ENCODE results near the gene AKR1C1. TPM values are rescaled to one million over a fixed set of nuclear protein-coding genes. Genes with fewer than 3 reads are reported as not detected.
"Not testable (repeated sequence)": the region's sequence is repeated elsewhere in the genome, so short reads cannot be mapped to it uniquely, and the experiment has no call there.

AKR1C1 gene
- polyA plus RNA-seq, 1 donor = 12.0 TPM

GRCh38 chr10:4939224-4940072, 23.8 kb upstream of the AKR1C1 start:
- no peaks in the 10 kb centered on the region for H3K27me3 ChIP-seq (ENCODE audit: control insufficient read depth, insufficient read depth, low read length)
- peaks cover 8% of the 10 kb centered on the region for H3K9me3 ChIP-seq (ENCODE audit: control insufficient read depth, low read depth, low read length)
- WGBS (ENCODE audit: insufficient coverage, low lambda C conversion rate) = no CpG with 5 or more reads among the region's 7 CpGs
- DNase-seq = peak; percentile 16 to 60
- peaks cover 24% of the 10 kb centered on the region for H3K4me1 ChIP-seq (ENCODE audit: control insufficient read depth, insufficient read depth, low read length)
- H3K27ac ChIP-seq (ENCODE audit: low read length) = no peak overlapping the region
- H3K36me3 ChIP-seq (ENCODE audit: control insufficient read depth, insufficient read depth, low read length) = no peaks in the 10 kb centered on the region
- H3K4me3 ChIP-seq (ENCODE audit: low read length) = no peak overlapping the region

DNA sequence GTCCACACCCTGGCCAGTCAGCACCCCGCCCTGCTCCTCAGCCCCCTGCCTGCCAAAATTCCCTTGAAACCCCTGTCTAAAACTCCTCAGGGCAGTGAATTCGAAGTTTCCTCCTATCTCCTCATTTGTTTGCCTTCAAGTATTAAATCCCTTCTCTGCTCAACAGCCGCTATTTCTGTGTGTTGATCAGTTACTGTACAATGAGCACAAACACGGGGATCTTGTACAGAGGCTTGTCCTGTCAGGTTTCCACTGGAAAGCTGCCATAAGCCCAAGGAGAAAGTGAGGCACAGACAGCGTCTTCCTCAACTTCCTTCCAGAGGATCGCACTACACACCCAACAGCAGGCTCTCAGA, 23.2 kb upstream of the AKR1C1 start:
- H3K36me3 ChIP-seq (ENCODE audit: control insufficient read depth, insufficient read depth, low read length); H3K4me3 ChIP-seq (ENCODE audit: low read length); H3K27ac ChIP-seq (ENCODE audit: low read length); DNase-seq; H3K27me3 ChIP-seq (ENCODE audit: control insufficient read depth, insufficient read depth, low read length); H3K9me3 ChIP-seq (ENCODE audit: control insufficient read depth, low read depth, low read length): not testable (repeated sequence)
- peaks cover 27% of the 10 kb centered on the region for H3K4me1 ChIP-seq (ENCODE audit: control insufficient read depth, insufficient read depth, low read length)
- WGBS (ENCODE audit: insufficient coverage, low lambda C conversion rate) = no CpG with 5 or more reads among the region's 6 CpGs

- H3K27ac ChIP-seq (ENCODE audit: low read length); H3K9me3 ChIP-seq (ENCODE audit: control insufficient read depth, low read depth, low read length); H3K4me3 ChIP-seq (ENCODE audit: low read length); DNase-seq; H3K36me3 ChIP-seq (ENCODE audit: control insufficient read depth, insufficient read depth, low read length); H3K27me3 ChIP-seq (ENCODE audit: control insufficient read depth, insufficient read depth, low read length): not testable (repeated sequence)
- no CpG with 5 or more reads among the region's 2 CpGs for WGBS (ENCODE audit: insufficient coverage, low lambda C conversion rate)
- peaks cover 33% of the 10 kb centered on the region for H3K4me1 ChIP-seq (ENCODE audit: control insufficient read depth, insufficient read depth, low read length)
Measured at GRCh38 chr10:4940909-4941308, 22.3 kb upstream of the AKR1C1 start.

GRCh38 chr10:4941540-4942330, 21.5 kb upstream of the AKR1C1 start:
- H3K9me3 ChIP-seq (ENCODE audit: control insufficient read depth, low read depth, low read length) = peaks cover 8% of the 10 kb centered on the region
- WGBS (ENCODE audit: insufficient coverage, low lambda C conversion rate) = no CpG with 5 or more reads among the region's 5 CpGs
- H3K36me3 ChIP-seq (ENCODE audit: control insufficient read depth, insufficient read depth, low read length) = no peaks in the 10 kb centered on the region
- H3K4me1 ChIP-seq (ENCODE audit: control insufficient read depth, insufficient read depth, low read length) = peaks cover 40% of the 10 kb centered on the region
- no peaks in the 10 kb centered on the region for H3K27me3 ChIP-seq (ENCODE audit: control insufficient read depth, insufficient read depth, low read length)
- DNase-seq = peak; percentile 39 to 60
- H3K4me3 ChIP-seq (ENCODE audit: low read length) = no peak overlapping the region
- no peak overlapping the region for H3K27ac ChIP-seq (ENCODE audit: low read length)

- H3K36me3 ChIP-seq (ENCODE audit: control insufficient read depth, insufficient read depth, low read length); DNase-seq; H3K4me3 ChIP-seq (ENCODE audit: low read length); H3K27me3 ChIP-seq (ENCODE audit: control insufficient read depth, insufficient read depth, low read length); H3K27ac ChIP-seq (ENCODE audit: low read length); H3K9me3 ChIP-seq (ENCODE audit: control insufficient read depth, low read depth, low read length): not testable (repeated sequence)
- no CpG with 5 or more reads among the region's 2 CpGs for WGBS (ENCODE audit: insufficient coverage, low lambda C conversion rate)
- H3K4me1 ChIP-seq (ENCODE audit: control insufficient read depth, insufficient read depth, low read length) = peaks cover 46% of the 10 kb centered on the region
Measured at GRCh38 chr10:4942931-4943330, 20.3 kb upstream of the AKR1C1 start.

DNA sequence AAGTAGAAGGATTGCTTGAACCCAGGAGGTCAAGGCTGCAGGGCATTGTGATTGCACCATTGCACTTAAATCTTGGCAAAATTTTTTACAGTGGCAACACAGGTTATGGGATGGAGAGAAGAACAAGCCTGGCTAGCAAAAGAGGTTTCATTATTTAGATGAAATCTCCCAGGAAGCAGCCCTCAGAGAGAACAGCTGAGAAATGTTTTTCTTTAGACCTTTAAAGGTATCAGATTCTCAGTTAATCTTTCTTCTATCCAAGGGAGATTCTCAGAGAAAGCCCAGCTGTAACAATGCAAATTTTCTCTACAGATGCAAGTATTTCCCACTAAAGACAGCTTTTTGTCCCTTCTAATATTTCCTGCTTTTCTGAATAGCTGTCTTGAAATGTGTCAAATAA, 19.8 kb upstream of the AKR1C1 start:
- H3K9me3 ChIP-seq (ENCODE audit: control insufficient read depth, low read depth, low read length) = not testable (repeated sequence)

DNA sequence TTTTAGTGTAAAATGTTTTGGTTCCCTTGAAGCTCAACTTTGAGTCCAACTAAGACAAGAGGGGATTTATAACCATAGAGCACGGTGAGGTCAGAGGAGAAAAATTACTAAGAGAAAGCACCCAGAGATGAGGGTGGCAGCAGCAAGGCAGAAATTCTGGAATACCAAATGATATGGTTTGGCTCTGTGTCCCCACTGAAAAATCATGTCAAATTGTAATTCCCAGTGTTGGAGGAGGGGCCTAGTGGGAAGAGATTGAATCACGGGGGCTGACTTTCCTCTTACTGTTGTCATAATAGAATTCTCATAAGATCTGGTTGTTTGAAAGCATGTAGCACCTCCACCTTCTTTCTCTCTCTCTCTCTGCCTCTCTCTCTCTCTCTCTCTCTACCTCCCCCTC, 19.4 kb upstream of the AKR1C1 start:
- peaks cover 50% of the 10 kb centered on the region for H3K4me1 ChIP-seq (ENCODE audit: control insufficient read depth, insufficient read depth, low read length)
- WGBS (ENCODE audit: insufficient coverage, low lambda C conversion rate) = 88% methylated on average over 1 of the region's 2 CpGs
- H3K36me3 ChIP-seq (ENCODE audit: control insufficient read depth, insufficient read depth, low read length) = no peaks in the 10 kb centered on the region

More for the DNA sequence above, 19.8 kb upstream of the AKR1C1 start:
- DNase-seq; H3K27me3 ChIP-seq (ENCODE audit: control insufficient read depth, insufficient read depth, low read length); H3K4me3 ChIP-seq (ENCODE audit: low read length); H3K36me3 ChIP-seq (ENCODE audit: control insufficient read depth, insufficient read depth, low read length); H3K27ac ChIP-seq (ENCODE audit: low read length): not testable (repeated sequence)
- H3K4me1 ChIP-seq (ENCODE audit: control insufficient read depth, insufficient read depth, low read length) = peaks cover 51% of the 10 kb centered on the region

DNA sequence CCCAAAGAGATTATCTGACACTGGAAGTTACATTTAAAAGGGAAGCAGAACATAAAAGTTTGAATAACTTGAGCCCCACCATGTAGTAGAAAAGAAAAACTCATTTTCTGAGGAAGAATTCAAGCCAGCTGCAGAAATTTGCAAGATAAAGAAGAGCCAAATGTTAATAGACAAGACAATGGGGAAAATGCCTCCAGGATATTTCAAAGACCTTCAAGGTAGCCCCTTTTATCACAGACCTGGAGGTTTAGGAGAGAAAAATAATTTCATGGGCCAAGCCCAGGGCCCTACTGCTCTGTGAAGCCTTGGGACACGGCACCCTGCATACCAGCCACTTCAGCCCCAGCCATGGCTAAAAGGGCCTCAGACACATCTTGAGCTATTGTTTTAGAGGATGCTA, 18.4 kb upstream of the AKR1C1 start:
- Histone ChIP-seq H3K9me3 (ENCODE audit: control insufficient read depth, low read depth, low read length) (peaks cover 2% of the 10 kb centered on the region), H3K4me3 (ENCODE audit: low read length) (no peak overlapping the region), H3K27ac (ENCODE audit: low read length) (no peak overlapping the region), H3K4me1 (ENCODE audit: control insufficient read depth, insufficient read depth, low read length) (peaks cover 42% of the 10 kb centered on the region), H3K27me3 (ENCODE audit: control insufficient read depth, insufficient read depth, low read length) (no peaks in the 10 kb centered on the region), H3K36me3 (ENCODE audit: control insufficient read depth, insufficient read depth, low read length) (no peaks in the 10 kb centered on the region)
- WGBS (ENCODE audit: insufficient coverage, low lambda C conversion rate) = no CpG with 5 or more reads among the region's 1 CpG
- DNase-seq = no peak

More for the DNA sequence above, 19.4 kb upstream of the AKR1C1 start:
- peaks cover 2% of the 10 kb centered on the region for H3K9me3 ChIP-seq (ENCODE audit: control insufficient read depth, low read depth, low read length)
- DNase-seq = no peak
- H3K27ac ChIP-seq (ENCODE audit: low read length) = no peak overlapping the region
- H3K27me3 ChIP-seq (ENCODE audit: control insufficient read depth, insufficient read depth, low read length) = no peaks in the 10 kb centered on the region
- H3K4me3 ChIP-seq (ENCODE audit: low read length) = no peak overlapping the region

- no peaks in the 10 kb centered on the region for H3K27me3 ChIP-seq (ENCODE audit: control insufficient read depth, insufficient read depth, low read length)
- DNase-seq = peak; percentile 26 to 78
- peak overlapping the region; percentile 82 for H3K27ac ChIP-seq (ENCODE audit: low read length)
- H3K9me3 ChIP-seq (ENCODE audit: control insufficient read depth, low read depth, low read length) = peaks cover 2% of the 10 kb centered on the region
- H3K36me3 ChIP-seq (ENCODE audit: control insufficient read depth, insufficient read depth, low read length) = no peaks in the 10 kb centered on the region
- WGBS (ENCODE audit: insufficient coverage, low lambda C conversion rate) = no CpG with 5 or more reads among the region's 2 CpGs
- no peak overlapping the region for H3K4me3 ChIP-seq (ENCODE audit: low read length)
- H3K4me1 ChIP-seq (ENCODE audit: control insufficient read depth, insufficient read depth, low read length) = peaks cover 45% of the 10 kb centered on the region
Measured at GRCh38 chr10:4945766-4946717, 17.2 kb upstream of the AKR1C1 start.

DNA sequence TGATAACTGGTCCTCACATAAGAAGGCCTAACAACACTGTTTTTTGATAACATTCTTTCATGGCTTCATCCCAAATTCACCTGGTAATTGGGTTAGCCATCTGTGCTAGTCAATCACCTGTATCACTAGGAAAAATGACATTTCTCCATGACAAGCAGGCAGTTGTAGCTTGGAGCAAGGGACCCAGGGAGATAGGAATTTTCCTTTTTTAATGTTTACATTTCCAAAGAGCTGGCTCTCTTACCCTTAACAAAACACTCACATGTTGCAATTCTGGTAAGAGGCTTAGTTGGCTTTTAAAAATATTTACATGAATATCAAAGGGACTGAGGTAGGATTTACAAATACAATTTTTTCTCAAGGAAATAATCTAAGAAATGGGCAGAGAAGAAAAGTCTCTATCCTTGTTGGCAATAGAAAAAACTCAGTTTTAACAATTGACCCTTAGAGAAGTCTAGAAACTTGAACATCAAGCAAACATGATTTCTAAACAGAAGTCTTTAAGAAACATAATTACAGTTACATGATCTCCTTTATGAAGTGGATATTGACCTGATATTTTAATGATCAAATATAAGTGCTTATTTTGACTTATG, 16.1 kb upstream of the AKR1C1 start:
- no peak for DNase-seq
- Histone ChIP-seq H3K36me3 (ENCODE audit: control insufficient read depth, insufficient read depth, low read length) (no peaks in the 10 kb centered on the region), H3K4me3 (ENCODE audit: low read length) (no peak overlapping the region), H3K4me1 (ENCODE audit: control insufficient read depth, insufficient read depth, low read length) (peaks cover 39% of the 10 kb centered on the region), H3K9me3 (ENCODE audit: control insufficient read depth, low read depth, low read length) (peaks cover 2% of the 10 kb centered on the region), H3K27me3 (ENCODE audit: control insufficient read depth, insufficient read depth, low read length) (no peaks in the 10 kb centered on the region), H3K27ac (ENCODE audit: low read length) (peak overlapping the region; percentile 82)

Measured in large intestine (tissue), 3 donors.